EH (cell line): ENCODE data around the gene ARL17A.
"Not testable (repeated sequence)": the region's sequence is repeated elsewhere in the genome, so short reads cannot be mapped to it uniquely, and the experiment has no call there.

Experiments used
- DNase-seq: peaks from one replicate; pipeline ENCODE4 v3.0.0-alpha.2; 2015; ENCODE audit warnings: low read depth

The ARL17A gene

GRCh38 chr17:46579083-46580075 is at the start of gene ARL17A:
TSS of gene ARL17A (minus strand) at chr17:46579691. CDS start at chr17:46576322, 3,369 bp downstream.
- not testable (repeated sequence) for DNase-seq

- not testable (repeated sequence) for DNase-seq
These were observed 49.4 kb upstream of the ARL17A start for GRCh38 chr17:46628753-46629436.

- DNase-seq = not testable (repeated sequence)
These were observed 48.0 kb upstream of the ARL17A start for GRCh38 chr17:46627452-46627851.

- not testable (repeated sequence) for DNase-seq
These were observed 45.2 kb upstream of the ARL17A start for GRCh38 chr17:46624726-46625125.

GRCh38 chr17:46623790-46624189 is 44.3 kb upstream of the ARL17A start:
- not testable (repeated sequence) for DNase-seq

GRCh38 chr17:46618975-46619374 is 39.5 kb upstream of the ARL17A start:
- not testable (repeated sequence) for DNase-seq

- not testable (repeated sequence) for DNase-seq
These were observed 37.6 kb upstream of the ARL17A start for GRCh38 chr17:46617121-46617520.

GRCh38 chr17:46613876-46614275 is 34.4 kb upstream of the ARL17A start:
- not testable (repeated sequence) for DNase-seq

- not testable (repeated sequence) for DNase-seq
These were observed 31.8 kb upstream of the ARL17A start for GRCh38 chr17:46611304-46611703.

GRCh38 chr17:46603125-46603524 is 23.6 kb upstream of the ARL17A start:
- DNase-seq = not testable (repeated sequence)

GRCh38 chr17:46600767-46601166 is 21.3 kb upstream of the ARL17A start:
- not testable (repeated sequence) for DNase-seq

GRCh38 chr17:46598344-46598931 is 18.9 kb upstream of the ARL17A start:
- not testable (repeated sequence) for DNase-seq

GRCh38 chr17:46591332-46591731 is 11.8 kb upstream of the ARL17A start:
- DNase-seq = not testable (repeated sequence)

GRCh38 chr17:46590157-46591146 is 11.0 kb upstream of the ARL17A start, which contains the start of gene NSF:
TSS of gene NSF (plus strand) at chr17:46590669. CDS start at chr17:46590776, 107 bp downstream.
- not testable (repeated sequence) for DNase-seq

- not testable (repeated sequence) for DNase-seq
These were observed 6.0 kb upstream of the ARL17A start for GRCh38 chr17:46585444-46585843.

GRCh38 chr17:46580082-46580481 is 591 bp upstream of the ARL17A start:
- DNase-seq = not testable (repeated sequence)

- not testable (repeated sequence) for DNase-seq
These were observed 7.7 kb downstream of the ARL17A start for GRCh38 chr17:46571796-46572195.

GRCh38 chr17:46566980-46567379 is 12.5 kb downstream of the ARL17A start:
- not testable (repeated sequence) for DNase-seq

GRCh38 chr17:46566284-46566683 is 13.2 kb downstream of the ARL17A start:
- DNase-seq = not testable (repeated sequence)

GRCh38 chr17:46560048-46560447 is 19.4 kb downstream of the ARL17A start:
- not testable (repeated sequence) for DNase-seq

- not testable (repeated sequence) for DNase-seq
These were observed 20.3 kb downstream of the ARL17A start for GRCh38 chr17:46559155-46559554.
